Measurements from ENCODE around the gene SORT1.

The SORT1 gene

DNA sequence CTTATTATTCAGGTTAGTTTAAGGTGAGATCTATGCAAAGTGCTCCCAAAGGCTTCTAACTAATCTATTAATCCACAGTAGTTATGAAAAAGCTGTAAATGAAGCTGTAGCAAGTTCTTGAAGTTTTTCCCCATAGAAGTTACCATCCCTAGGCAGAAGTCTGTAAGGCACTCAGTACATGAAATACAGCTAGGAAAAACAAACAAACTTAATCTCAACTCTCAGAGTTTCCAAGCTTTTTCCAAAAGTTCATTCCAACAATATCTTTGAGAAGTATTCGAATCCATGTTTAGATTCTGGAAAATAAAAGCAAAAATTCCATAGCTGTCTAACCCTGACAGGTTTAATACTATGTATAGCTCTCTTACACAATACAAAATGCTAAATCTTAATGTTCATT, 41.2 kb downstream of the SORT1 start:
- Mint-ChIP-seq H3K9me3 (no peaks in the 10 kb centered on the region), H3K4me3 (no peak overlapping the region), H3K4me1 (no peaks in the 10 kb centered on the region), H3K36me3 (no peaks in the 10 kb centered on the region), H3K27me3 (peaks cover 16% of the 10 kb centered on the region), H3K27ac (no peak overlapping the region)
- no peak for ATAC-seq (ENCODE audit: low read depth)
- no peak for DNase-seq (ENCODE audit: low spot score in 2 of 2)

DNA sequence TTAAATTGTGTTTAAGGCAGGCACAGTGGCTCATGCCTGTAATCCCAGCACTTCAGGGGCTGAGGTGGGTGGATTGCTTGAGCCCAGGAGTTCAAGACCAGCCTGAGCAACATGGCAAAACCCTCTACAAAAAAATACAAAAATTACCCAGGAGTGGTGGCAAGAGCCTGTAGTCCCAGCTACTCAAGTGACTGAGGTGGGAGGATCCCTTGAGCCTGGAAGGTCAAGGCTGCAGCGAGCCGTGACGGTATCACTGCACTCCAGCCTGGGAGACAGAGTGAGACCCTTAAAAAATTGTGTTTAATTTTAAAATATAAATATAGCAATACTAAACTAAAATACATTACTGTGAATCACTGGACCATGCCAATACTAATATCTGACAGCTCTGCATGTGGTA, 42.8 kb downstream of the SORT1 start:
- Mint-ChIP-seq H3K9me3 (no peaks in the 10 kb centered on the region), H3K36me3 (no peaks in the 10 kb centered on the region), H3K4me1 (no peaks in the 10 kb centered on the region), H3K4me3 (no peak overlapping the region), H3K27me3 (peaks cover 17% of the 10 kb centered on the region), H3K27ac (no peak overlapping the region)
- ATAC-seq (ENCODE audit: low read depth) (no peak), DNase-seq (ENCODE audit: low spot score in 2 of 2) (no peak)

DNA sequence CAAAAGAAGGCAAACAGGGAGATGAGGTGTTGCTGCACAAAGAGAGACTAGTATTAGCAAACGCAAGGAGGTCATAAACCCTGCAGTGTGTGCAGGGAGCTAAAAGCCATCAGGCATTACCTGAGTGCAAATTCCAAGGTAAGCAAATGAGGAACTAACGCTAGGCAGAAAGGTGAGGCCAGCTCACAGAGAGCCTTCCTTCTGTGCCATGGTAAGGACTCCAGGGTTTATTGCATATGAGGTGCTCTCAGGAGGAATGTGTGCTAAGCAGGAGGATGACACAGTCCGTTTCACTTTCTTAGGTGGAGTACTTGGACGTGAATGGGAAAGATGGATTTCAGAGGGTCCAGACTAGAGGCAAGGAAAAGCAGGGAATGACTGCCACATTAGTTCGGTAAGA, 46.3 kb downstream of the SORT1 start:
- peaks cover 14% of the 10 kb centered on the region for H3K27me3 Mint-ChIP-seq
- H3K9me3 Mint-ChIP-seq: no peaks in the 10 kb centered on the region
- H3K36me3 Mint-ChIP-seq: no peaks in the 10 kb centered on the region
- no peak overlapping the region for H3K27ac Mint-ChIP-seq
- DNase-seq (ENCODE audit: low spot score in 2 of 2) (no peak), ATAC-seq (ENCODE audit: low read depth) (no peak)
- H3K4me1 Mint-ChIP-seq: no peaks in the 10 kb centered on the region
- no peak overlapping the region for H3K4me3 Mint-ChIP-seq

DNA sequence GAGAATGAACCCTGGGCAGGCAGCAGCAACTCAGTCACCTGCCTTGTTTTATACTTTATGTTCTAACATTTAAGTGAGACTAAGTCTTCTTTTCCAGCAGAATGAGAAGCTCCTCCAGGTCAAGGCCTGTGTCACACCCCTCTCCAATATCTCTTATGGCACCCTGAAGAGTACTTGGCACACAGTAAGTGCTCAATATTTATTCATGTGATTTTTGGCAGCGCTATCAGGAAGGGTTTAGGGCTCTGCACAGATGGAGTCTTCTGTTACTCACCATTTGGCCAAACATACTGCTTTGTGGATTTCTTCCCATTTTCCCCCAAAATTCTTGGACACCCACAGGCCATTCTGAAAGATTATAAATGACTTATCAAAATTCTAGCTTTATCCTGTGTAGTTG, 47.1 kb downstream of the SORT1 start:
- Mint-ChIP-seq H3K4me3 (no peak overlapping the region), H3K36me3 (no peaks in the 10 kb centered on the region), H3K9me3 (no peaks in the 10 kb centered on the region), H3K27ac (no peak overlapping the region), H3K4me1 (no peaks in the 10 kb centered on the region), H3K27me3 (peaks cover 14% of the 10 kb centered on the region)
- no peak for DNase-seq (ENCODE audit: low spot score in 2 of 2)
- ATAC-seq (ENCODE audit: low read depth): no peak

DNA sequence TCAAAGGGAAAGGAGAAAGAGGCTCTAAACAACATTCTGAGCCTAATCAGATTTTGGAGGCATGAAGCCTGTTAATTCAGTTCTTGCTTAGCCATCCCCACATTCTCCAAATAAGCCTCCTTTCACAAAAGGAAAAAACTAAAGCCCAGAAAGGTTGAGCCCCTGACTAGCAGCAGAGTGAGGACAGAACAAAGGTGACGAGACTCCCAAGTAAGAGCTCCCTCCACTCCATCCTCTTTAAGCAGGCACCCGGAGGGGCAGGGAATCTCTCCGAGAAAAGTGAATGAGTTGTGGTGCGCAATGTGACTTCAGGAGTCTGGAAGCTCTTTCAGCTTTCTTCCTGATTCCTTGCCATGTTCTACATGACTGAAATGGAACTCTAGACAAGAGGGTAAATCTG, 47.5 kb downstream of the SORT1 start:
- no peak overlapping the region for H3K27ac Mint-ChIP-seq
- no peaks in the 10 kb centered on the region for H3K4me1 Mint-ChIP-seq
- H3K36me3 Mint-ChIP-seq: no peaks in the 10 kb centered on the region
- H3K27me3 Mint-ChIP-seq: peaks cover 14% of the 10 kb centered on the region
- H3K9me3 Mint-ChIP-seq: no peaks in the 10 kb centered on the region
- ATAC-seq (ENCODE audit: low read depth): no peak
- DNase-seq (ENCODE audit: low spot score in 2 of 2): no peak
- H3K4me3 Mint-ChIP-seq: no peak overlapping the region

DNA sequence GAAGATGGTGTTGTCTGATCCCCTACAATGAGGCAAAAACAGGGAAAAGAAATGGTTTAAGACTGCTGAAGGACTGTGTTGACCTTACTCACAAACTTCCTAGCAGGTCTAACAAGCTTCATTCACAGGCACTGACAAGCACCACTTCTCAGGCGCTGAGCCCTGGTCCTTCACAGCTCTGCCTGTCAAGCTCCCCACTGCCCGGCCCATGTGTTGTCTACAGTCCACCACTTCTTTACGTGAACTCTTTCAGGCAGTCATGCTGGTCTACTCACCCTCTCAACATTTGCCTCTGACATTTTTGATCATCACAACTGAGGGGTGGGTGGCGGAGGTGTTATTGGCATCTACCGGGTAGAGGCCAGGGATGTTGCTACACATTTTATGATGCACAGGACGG, 50.2 kb downstream of the SORT1 start:
- H3K9me3 Mint-ChIP-seq: no peaks in the 10 kb centered on the region
- no peak overlapping the region for H3K4me3 Mint-ChIP-seq
- no peaks in the 10 kb centered on the region for H3K36me3 Mint-ChIP-seq
- no peak for DNase-seq (ENCODE audit: low spot score in 2 of 2)
- peaks cover 20% of the 10 kb centered on the region for H3K27me3 Mint-ChIP-seq
- no peak for ATAC-seq (ENCODE audit: low read depth)
- no peak overlapping the region for H3K27ac Mint-ChIP-seq
- H3K4me1 Mint-ChIP-seq: no peaks in the 10 kb centered on the region

DNA sequence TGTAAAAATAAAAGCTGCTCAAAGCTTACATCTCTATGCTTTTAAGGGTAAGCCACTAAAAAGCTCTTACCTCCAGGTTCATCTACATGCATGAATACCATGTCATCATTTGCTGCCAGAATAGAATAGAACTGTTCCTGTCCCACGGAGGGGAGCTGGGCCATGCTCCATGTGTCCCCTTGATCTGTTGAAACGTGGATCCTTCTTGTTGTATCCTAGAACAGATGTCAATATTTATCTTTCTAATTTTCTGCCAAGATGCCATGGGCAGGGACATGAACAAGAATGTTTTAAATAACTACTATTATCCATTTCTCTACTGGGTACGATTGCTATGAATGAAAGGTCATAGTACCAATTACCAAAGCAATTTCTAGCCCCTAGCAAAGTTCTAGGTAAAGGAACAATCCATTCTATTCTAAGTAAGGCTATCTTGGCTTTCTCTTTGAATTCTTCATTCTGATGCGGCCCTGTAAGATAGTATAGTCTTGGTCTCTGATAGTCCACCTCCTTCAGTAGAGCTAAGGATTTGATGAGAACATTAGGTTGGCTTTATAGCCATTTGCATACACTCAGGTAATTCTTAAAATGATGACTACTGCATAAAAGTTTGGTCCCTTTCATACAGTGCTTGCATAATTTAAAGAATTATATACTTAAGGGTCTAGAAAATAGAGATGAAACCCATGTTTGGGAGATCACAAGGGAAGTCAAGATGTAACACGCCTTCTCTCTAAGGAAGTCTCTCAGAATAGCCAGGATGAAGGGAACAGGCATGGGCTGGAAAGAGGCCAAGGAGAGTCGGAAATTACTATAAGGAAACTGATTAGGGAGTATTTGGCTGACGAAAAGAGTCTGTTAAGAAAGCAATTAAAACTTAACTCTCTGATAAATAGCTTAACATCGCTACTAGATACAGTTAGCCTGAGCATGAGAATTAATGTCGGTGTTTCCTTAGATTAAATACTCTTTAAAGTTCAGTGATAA, 55.5 kb downstream of the SORT1 start:
- H3K27me3 Mint-ChIP-seq: peaks cover 11% of the 10 kb centered on the region
- ATAC-seq (ENCODE audit: low read depth) (no peak), DNase-seq (ENCODE audit: low spot score in 2 of 2) (no peak)
- H3K4me1 Mint-ChIP-seq: no peaks in the 10 kb centered on the region
- no peaks in the 10 kb centered on the region for H3K36me3 Mint-ChIP-seq
- H3K9me3 Mint-ChIP-seq: no peaks in the 10 kb centered on the region
- no peak overlapping the region for H3K27ac Mint-ChIP-seq
- H3K4me3 Mint-ChIP-seq: no peak overlapping the region

DNA sequence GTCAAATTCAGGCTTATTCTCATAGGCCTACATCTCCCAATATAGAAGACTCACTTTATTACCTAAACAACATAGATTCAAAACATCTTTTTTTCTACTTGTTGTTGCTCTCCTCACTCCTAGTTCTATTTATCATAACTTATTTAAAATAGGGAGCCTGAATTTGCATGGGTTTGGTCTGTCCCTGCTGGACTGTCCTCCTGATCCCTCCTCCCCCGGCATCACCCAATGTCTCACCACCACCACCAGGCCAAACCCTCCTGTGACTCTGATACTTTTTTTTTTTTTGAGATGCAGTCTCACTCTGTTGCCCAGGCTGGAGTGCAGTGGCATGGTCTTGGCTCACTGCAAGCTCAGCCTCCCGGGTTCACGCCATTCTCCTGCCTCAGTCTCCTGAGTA, 59.1 kb downstream of the SORT1 start:
- H3K27me3 Mint-ChIP-seq: peaks cover 3% of the 10 kb centered on the region

DNA sequence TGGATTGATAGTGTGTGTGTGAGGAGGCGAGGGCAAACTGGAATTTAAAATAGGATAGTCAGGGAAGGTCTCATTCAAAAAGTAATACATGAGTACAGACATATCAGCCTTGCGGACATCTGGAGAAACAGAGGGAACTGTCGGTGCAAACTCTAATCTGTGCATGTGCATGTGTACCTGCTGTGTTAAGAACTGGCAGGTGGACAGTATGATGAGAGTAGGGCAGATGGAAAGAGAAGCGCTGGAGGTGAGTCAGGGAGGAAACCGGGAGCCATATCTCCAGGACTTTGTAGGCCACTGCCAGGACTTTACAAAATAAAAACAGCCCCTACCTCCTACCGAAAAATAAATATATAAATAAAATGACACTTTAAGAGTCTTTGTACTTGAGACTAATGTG, 59.6 kb downstream of the SORT1 start:
- ATAC-seq (ENCODE audit: low read depth): no peak
- Mint-ChIP-seq H3K9me3 (no peaks in the 10 kb centered on the region), H3K4me3 (no peak overlapping the region), H3K4me1 (no peaks in the 10 kb centered on the region), H3K27ac (no peak overlapping the region), H3K27me3 (peaks cover under 1% of the 10 kb centered on the region), H3K36me3 (no peaks in the 10 kb centered on the region)
- DNase-seq (ENCODE audit: low spot score in 2 of 2): no peak

More for the DNA sequence above, 59.1 kb downstream of the SORT1 start:
- no peak for ATAC-seq (ENCODE audit: low read depth)
- Mint-ChIP-seq H3K4me3 (no peak overlapping the region), H3K9me3 (no peaks in the 10 kb centered on the region), H3K36me3 (no peaks in the 10 kb centered on the region), H3K27ac (no peak overlapping the region), H3K4me1 (no peaks in the 10 kb centered on the region)
- no peak for DNase-seq (ENCODE audit: low spot score in 2 of 2)

DNA sequence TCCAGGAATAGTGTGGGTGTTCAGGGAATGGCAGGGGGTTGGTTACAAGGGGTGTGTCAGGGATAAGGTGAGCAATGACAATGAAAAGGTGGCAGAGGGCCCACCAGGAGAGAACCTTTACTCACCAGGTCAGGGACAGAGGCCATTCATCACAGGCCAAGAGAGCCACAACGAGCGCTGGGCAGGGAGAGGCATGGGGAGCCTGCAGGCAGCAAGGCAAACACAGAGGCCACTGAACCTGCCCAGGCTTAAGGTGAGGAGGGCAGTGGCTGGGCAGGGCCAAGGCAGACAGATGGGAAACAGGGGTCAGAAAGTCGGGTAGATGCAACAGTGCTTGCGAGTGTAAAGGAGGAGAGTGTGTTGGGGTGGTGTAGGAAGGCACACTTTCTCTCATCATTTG, 62.6 kb downstream of the SORT1 start:
- peaks cover 4% of the 10 kb centered on the region for H3K36me3 Mint-ChIP-seq
- no peaks in the 10 kb centered on the region for H3K27me3 Mint-ChIP-seq
- H3K27ac Mint-ChIP-seq: no peak overlapping the region
- no peak for DNase-seq (ENCODE audit: low spot score in 2 of 2)
- no peak for ATAC-seq (ENCODE audit: low read depth)
- no peak overlapping the region for H3K4me3 Mint-ChIP-seq
- no peaks in the 10 kb centered on the region for H3K4me1 Mint-ChIP-seq
- peaks cover 5% of the 10 kb centered on the region for H3K9me3 Mint-ChIP-seq

DNA sequence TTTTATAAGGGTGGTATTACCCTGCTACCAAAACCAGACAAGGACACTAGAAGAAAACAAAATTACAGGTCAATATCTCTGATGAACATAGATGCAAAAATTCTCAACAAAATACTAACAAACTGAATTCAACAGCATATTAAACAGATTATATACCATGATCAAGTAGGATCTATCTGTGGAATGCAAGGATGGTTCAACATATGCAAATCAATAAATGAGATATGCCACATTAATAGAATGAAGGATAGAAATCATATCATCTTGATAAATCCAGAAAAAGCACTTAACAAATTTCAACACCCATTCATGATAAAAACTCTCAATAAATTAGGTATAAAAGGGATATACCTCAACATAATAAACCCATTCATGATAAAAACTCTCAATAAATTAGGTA, 66.6 kb downstream of the SORT1 start:
- H3K4me3 Mint-ChIP-seq: no peak overlapping the region
- peaks cover 6% of the 10 kb centered on the region for H3K27me3 Mint-ChIP-seq
- ATAC-seq (ENCODE audit: low read depth) (no peak), DNase-seq (ENCODE audit: low spot score in 2 of 2) (no peak)
- H3K36me3 Mint-ChIP-seq: peaks cover 4% of the 10 kb centered on the region
- H3K27ac Mint-ChIP-seq: no peak overlapping the region
- no peaks in the 10 kb centered on the region for H3K4me1 Mint-ChIP-seq
- H3K9me3 Mint-ChIP-seq: peaks cover 5% of the 10 kb centered on the region

DNA sequence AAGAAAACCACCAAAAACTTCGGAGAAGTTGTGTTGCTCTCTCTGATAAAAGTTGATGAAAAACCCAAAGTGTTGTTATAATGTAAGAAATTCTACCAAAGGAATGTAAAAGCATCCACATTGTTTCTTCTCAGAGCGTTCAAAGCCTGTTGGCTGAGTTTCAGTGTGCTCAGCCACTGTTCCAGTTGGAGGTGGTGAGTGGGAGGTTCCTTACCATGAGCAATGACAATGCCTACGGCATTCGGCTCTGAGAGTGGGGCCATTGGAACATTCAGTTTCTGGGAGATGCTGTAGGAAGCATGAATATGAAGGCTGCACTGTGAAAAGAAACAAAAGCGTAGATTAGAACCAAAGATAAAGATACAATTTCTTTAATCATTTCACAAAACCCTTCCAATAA, 70.4 kb downstream of the SORT1 start:
- Mint-ChIP-seq H3K36me3 (peaks cover 4% of the 10 kb centered on the region), H3K9me3 (peaks cover 5% of the 10 kb centered on the region)

DNA sequence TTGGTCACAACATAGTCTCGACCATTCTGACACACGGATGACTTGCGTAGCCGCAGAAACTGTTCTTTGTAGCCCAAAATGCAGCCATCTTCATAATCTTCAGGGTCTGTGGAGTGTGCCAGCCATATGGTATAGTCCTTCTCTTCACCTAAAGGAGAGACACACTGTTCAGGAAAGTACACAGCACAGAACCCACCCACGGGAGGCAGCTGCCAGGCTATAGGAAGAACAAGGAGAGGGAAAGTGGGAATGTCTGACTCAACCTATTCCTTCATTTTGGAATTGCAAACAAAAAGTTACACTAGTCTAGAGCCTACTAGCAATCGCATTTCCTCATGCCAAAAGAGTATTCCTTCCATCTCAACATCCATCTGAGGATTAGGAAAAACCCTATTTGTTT, 74.7 kb downstream of the SORT1 start:
- DNase-seq (ENCODE audit: low spot score in 2 of 2) (no peak), ATAC-seq (ENCODE audit: low read depth) (no peak)
- Mint-ChIP-seq H3K4me3 (no peak overlapping the region), H3K36me3 (no peaks in the 10 kb centered on the region), H3K4me1 (no peaks in the 10 kb centered on the region), H3K27me3 (peaks cover 13% of the 10 kb centered on the region), H3K9me3 (no peaks in the 10 kb centered on the region), H3K27ac (no peak overlapping the region)

More for the DNA sequence above, 70.4 kb downstream of the SORT1 start:
- DNase-seq (ENCODE audit: low spot score in 2 of 2) (no peak), ATAC-seq (ENCODE audit: low read depth) (no peak)
- Mint-ChIP-seq H3K4me3 (no peak overlapping the region), H3K4me1 (no peaks in the 10 kb centered on the region), H3K27me3 (peaks cover 6% of the 10 kb centered on the region), H3K27ac (no peak overlapping the region)

DNA sequence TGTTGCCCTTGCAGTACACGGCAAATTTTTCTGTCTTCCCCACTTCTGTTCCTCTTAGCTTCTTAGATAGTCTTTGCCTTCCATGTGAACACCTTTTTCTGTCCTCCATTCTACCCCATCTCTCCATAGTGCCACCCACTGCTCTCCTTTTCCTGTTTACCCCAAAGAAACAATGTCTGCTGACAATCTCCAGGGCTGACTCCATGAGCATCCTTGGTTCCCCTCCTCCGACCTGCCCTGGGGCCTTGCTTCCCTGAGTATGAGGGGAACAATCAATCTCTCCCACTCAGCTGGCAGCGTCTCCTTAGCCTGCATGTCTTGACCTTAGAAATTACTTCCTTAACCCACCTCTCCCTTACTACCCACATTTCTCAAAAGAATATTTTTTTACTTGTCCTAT, 78.6 kb downstream of the SORT1 start:
- H3K36me3 Mint-ChIP-seq: no peaks in the 10 kb centered on the region
- no peaks in the 10 kb centered on the region for H3K9me3 Mint-ChIP-seq
- DNase-seq (ENCODE audit: low spot score in 2 of 2): no peak
- peaks cover 9% of the 10 kb centered on the region for H3K27me3 Mint-ChIP-seq
- no peaks in the 10 kb centered on the region for H3K4me1 Mint-ChIP-seq
- no peak overlapping the region for H3K4me3 Mint-ChIP-seq
- no peak for ATAC-seq (ENCODE audit: low read depth)
- H3K27ac Mint-ChIP-seq: no peak overlapping the region

DNA sequence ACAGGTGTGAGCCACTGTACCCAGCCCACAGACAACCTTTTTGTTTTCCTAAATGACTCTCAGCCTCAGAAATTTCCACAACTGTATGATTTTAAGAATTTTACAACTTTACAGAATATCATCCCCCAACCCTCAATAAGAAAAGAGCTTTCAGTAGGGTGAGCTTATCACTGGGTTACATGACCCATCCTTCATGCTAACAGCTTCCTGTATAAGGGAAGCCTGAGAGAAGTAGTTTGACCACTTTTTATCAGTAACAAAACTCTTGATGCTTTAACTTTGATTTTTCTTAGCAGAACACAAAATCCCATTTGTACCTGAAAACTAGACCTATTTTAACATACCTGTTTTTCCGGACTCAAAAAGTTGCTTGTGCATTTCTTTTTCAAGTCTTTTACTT, 81.2 kb downstream of the SORT1 start:
- no peaks in the 10 kb centered on the region for H3K9me3 Mint-ChIP-seq
- no peaks in the 10 kb centered on the region for H3K36me3 Mint-ChIP-seq
- DNase-seq (ENCODE audit: low spot score in 2 of 2) (no peak), ATAC-seq (ENCODE audit: low read depth) (no peak)
- no peak overlapping the region for H3K4me3 Mint-ChIP-seq
- no peak overlapping the region for H3K27ac Mint-ChIP-seq
- H3K27me3 Mint-ChIP-seq: peaks cover 10% of the 10 kb centered on the region
- H3K4me1 Mint-ChIP-seq: no peaks in the 10 kb centered on the region
